Sigmoid colon (tissue), 4 donors: ENCODE data around the gene MRTFA.
"Not testable (repeated sequence)": the region's sequence is repeated elsewhere in the genome, so short reads cannot be mapped to it uniquely, and the experiment has no call there.

Experiments
- EP300 ChIP-seq, 4 donors: sonication (generic); formaldehyde crosslinking; IDR thresholded peaks; one replicate each; pipeline ENCODE4 v1.6.1; 2017; ENCODE audit warnings: antibody characterized with exemption in 4 of 4
- POLR2A ChIP-seq, 2 donors: fragments of 450-650 bp; IDR thresholded peaks; one replicate each; pipeline ENCODE4 v1.6.1; 2016; ENCODE audit warnings: antibody characterized with exemption in 2 of 2, mild to moderate bottlenecking in 2 of 2, moderate library complexity in 2 of 2
- TF ChIP-seq, protein P1 (sequence below), 4 experiments: fragments of 450-650 bp in 3 of 4; fragments of 200-600 bp in 1 of 4; IDR thresholded peaks; one replicate each; pipeline ENCODE4 v1.5.1; 2016 to 2019; ENCODE audit warnings: antibody characterized with exemption in 4 of 4, mild to moderate bottlenecking in 3 of 4, moderate library complexity in 2 of 4

DNA sequence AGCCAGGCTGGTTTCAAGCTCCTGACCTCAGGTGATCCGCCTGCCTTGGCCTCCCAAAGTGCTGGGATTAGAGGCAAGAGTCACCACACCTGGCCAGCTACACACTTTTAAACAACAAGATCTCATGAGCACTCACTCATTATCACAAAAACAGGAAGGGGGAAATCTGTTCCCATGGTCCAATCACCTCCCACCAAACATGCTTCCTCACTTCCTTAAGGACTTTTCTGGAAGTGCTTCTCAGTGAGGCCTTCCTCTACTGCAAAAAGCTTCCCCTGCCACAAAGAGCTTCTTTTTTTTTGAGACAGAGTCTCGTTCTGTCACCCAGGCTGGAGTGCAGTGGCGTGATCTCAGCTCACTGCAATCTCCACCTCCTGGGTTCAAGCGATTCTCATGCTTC is 39.6 kb upstream of the MRTFA start:
- TF ChIP-seq, protein P1, sequence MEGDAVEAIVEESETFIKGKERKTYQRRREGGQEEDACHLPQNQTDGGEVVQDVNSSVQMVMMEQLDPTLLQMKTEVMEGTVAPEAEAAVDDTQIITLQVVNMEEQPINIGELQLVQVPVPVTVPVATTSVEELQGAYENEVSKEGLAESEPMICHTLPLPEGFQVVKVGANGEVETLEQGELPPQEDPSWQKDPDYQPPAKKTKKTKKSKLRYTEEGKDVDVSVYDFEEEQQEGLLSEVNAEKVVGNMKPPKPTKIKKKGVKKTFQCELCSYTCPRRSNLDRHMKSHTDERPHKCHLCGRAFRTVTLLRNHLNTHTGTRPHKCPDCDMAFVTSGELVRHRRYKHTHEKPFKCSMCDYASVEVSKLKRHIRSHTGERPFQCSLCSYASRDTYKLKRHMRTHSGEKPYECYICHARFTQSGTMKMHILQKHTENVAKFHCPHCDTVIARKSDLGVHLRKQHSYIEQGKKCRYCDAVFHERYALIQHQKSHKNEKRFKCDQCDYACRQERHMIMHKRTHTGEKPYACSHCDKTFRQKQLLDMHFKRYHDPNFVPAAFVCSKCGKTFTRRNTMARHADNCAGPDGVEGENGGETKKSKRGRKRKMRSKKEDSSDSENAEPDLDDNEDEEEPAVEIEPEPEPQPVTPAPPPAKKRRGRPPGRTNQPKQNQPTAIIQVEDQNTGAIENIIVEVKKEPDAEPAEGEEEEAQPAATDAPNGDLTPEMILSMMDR (IDR thresholded peaks at IDR 0.05), result not testable (repeated sequence)
- not testable (repeated sequence) for TF ChIP-seq POLR2A, EP300 (IDR thresholded peaks at IDR 0.05)
